IPS-18c (cell line): ENCODE measurements around the gene RPL13.
"Not testable (repeated sequence)": the region's sequence is repeated elsewhere in the genome, so short reads cannot be mapped to it uniquely, and the experiment has no call there.

ENCODE experiments used
- H3K4me3 ChIP-seq: 2 replicates; pipeline ENCODE4 v1.7.0; 2013; ENCODE audit warnings: low read depth, mild to moderate bottlenecking, low read length, moderate library complexity; ENCODE audit not compliant: insufficient read depth
- H3K9me3 ChIP-seq: one replicate; pipeline ENCODE4 v1.6.1; 2013; ENCODE audit warnings: mild to moderate bottlenecking, low read length, moderate library complexity; ENCODE audit not compliant: control insufficient read depth, insufficient read depth

Gene RPL13

DNA sequence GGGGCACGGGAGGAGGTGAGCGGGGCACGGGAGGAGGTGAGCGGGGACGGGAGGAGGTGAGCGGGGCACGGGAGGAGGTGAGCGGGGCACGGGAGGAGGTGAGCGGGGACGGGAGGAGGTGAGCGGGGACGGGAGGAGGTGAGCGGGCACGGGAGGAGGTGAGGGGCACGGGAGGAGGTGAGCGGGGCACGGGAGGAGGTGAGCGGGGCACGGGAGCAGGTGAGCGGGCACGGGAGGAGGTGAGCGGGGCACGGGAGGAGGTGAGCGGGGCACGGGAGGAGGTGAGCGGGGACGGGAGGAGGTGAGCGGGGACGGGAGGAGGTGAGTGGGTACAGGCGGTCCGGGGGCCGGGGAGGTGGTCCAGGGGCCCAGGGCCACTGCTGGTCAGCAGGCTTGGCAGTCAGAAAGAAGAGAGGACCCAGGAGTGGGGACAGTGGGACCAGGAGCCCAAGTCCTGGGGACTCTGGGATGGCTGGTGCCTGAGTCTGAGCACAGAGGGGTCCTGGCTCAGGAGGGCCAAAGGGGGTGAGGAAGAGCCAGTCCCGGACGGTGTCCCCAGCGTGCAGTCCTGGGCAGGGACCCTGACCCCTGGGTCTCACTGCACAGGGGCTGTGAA is 10.6 kb downstream of the RPL13 start:
- not testable (repeated sequence) for H3K9me3 ChIP-seq, H3K4me3 ChIP-seq

- Histone ChIP-seq H3K4me3 (no peak overlapping the region), H3K9me3 (no peaks in the 10 kb centered on the region)
These were observed 11.2 kb downstream of the RPL13 start for GRCh38 chr16:89571636-89572035.

DNA sequence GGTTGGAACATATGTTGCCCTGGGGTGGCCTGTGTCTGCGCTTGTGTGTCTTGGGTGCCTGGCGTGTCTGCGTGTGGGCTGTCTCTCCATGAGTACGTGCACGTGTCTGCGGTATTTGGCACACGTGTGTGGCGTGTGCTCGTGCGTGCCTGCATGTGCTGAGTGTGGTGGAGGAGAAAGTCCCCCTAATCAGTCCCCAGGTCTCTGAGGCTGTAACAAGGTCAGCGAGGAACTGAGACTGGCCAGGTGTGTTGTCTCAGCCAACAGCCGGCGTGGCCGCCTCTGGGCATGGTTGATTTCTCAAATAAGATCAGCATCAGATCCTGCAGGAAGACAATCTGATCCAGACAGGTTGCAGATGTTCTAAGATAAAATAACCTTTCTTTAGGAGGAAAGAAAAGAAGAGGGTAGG is 11.6 kb downstream of the RPL13 start:
- Histone ChIP-seq H3K4me3 (no peak overlapping the region), H3K9me3 (no peaks in the 10 kb centered on the region)

- Histone ChIP-seq H3K4me3 (no peak overlapping the region), H3K9me3 (no peaks in the 10 kb centered on the region)
These were observed 12.2 kb downstream of the RPL13 start for GRCh38 chr16:89572485-89573205.

DNA sequence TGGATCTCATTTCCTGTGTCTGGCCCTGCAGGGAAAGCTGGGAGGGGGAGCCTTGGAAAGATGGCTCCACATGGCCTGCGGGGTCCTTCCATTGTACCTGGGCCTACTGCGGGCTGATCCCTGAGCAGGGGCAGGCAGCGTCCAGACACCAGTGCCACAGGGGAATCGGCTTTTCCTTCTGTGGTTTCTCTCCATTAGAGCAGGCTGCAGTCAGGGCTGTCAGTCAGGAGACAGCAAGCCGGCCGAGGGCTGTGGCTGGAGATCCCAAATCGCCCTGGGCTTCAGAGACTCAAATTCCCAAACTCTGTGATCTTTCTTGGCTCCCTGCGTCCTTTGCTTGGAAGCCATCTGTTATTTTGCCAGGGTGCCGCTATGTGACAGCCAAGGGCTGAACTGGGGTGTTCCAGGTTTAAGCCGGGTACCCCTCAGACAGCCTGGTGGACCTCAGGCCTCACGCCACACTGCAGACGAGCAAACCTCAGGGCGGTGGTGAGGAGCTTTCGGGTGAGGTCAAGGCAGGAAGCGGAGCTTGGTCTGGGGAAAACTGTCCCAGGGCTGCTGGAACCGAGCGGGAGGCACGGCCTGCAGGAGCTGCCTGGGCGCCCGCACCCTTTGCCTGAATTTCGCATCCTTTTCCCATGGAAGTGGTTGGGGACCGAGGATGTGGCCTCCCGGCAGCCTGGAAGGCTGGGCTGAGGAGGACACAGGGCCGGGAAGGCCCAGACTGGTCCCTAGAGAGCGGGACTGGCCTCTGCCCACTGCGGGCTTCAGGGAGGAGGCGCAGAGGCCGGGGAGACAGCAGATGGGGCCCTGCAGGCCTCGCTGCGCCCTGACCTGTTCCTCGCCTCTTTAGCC is 13.6 kb downstream of the RPL13 start:
- H3K4me3 ChIP-seq, result peak overlapping the region; percentile 72
- H3K9me3 ChIP-seq, result no peaks in the 10 kb centered on the region

- Histone ChIP-seq H3K4me3 (peak overlapping the region; percentile 72), H3K9me3 (no peaks in the 10 kb centered on the region)
These were observed 14.3 kb downstream of the RPL13 start for GRCh38 chr16:89574681-89575246.

DNA sequence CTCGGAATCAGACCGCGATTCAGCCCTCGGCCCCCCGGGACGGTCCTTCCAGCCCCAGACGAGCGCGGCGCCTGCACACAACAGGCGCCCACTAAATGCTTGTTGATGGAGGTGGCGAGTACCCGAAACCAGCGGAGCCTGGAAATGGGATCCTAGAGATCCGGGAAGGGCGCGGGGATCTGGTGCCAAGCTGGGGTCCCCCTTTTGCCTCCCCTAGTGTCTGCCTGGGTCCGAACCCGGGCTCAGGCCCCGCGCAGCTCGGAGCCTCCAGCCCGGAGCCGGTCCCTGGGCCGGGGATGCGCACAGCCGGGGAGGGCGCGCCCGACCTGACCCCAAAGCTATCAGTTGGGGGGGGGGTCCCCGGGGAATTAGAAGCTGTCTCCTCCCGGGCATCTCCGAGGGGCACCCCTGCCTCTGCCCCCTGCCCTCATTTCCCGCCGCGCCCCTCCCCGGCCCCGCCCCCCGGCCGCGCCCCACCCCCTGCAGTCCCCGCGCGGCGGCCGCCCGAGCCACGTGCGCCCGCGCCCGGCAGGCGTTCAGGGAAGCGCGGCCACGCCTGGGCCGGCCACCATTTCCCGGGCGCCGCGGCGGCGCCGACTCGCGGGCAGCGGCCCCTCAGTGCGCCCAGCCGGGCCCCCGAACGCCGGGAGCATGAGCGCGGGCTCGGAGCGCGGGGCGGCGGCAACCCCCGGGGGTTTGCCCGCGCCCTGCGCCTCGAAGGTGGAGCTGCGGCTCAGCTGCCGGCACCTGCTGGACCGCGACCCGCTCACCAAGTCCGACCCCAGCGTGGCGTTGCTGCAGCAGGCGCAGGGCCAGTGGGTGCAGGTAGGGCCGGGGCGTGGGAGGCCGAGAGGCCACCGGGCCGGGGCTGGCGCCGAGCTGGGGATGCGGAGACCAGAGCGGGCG is 15.0 kb downstream of the RPL13 start, which contains the start of gene CPNE7:
CPNE7 (plus strand) TSS at position 512 of the 906 bp plus-strand sequence; CDS start at position 652, 140 bp downstream.
- Histone ChIP-seq H3K9me3 (no peaks in the 10 kb centered on the region), H3K4me3 (peak within 1 kb of the TSS; percentile 72)

GRCh38 chr16:89576153-89577054 is 15.9 kb downstream of the RPL13 start:
- H3K9me3 ChIP-seq, result no peaks in the 10 kb centered on the region
- peak overlapping the region; percentile 60 for H3K4me3 ChIP-seq

GRCh38 chr16:89577055-89577759 is 16.7 kb downstream of the RPL13 start:
- no peak overlapping the region; the same call in 1 of the 2 replicates for H3K4me3 ChIP-seq

GRCh38 chr16:89579351-89579750 is 18.9 kb downstream of the RPL13 start:
- no peak overlapping the region for H3K4me3 ChIP-seq
- H3K9me3 ChIP-seq, result no peaks in the 10 kb centered on the region

More at GRCh38 chr16:89577055-89577759, 16.7 kb downstream of the RPL13 start:
- no peaks in the 10 kb centered on the region for H3K9me3 ChIP-seq

DNA sequence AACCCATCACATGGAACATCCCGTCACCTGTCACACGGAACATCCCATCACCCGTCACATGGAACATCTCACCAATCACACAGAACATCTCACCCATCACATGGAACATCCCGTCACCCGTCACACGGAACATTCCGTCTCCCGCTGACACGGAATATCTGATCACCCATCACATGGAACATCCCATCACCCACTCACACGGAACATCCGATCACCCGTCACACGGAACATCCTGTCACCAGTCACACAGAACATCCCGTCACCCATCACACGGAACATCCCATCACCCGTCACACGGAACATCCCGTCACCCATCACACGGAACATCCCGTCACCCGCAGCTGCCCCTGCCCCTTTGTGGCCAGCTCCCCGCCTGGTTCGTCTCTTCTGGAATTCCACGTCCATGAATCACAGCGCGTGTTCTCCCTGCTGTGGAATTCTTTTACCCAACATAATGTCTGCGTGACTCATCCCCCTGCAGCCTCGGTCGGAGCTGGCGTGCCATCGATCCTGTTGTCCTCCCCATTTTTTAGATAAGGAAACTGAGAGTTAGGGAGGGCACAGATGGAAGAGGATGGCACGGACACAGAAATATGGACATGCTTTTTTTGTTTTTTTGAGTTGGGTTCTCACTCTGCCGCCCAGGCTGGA is 20.7 kb downstream of the RPL13 start:
- no peak overlapping the region for H3K4me3 ChIP-seq
- H3K9me3 ChIP-seq, result no peaks in the 10 kb centered on the region

- Histone ChIP-seq H3K9me3 (no peaks in the 10 kb centered on the region), H3K4me3 (no peak overlapping the region)
These were observed 21.5 kb downstream of the RPL13 start for GRCh38 chr16:89581861-89582563.

DNA sequence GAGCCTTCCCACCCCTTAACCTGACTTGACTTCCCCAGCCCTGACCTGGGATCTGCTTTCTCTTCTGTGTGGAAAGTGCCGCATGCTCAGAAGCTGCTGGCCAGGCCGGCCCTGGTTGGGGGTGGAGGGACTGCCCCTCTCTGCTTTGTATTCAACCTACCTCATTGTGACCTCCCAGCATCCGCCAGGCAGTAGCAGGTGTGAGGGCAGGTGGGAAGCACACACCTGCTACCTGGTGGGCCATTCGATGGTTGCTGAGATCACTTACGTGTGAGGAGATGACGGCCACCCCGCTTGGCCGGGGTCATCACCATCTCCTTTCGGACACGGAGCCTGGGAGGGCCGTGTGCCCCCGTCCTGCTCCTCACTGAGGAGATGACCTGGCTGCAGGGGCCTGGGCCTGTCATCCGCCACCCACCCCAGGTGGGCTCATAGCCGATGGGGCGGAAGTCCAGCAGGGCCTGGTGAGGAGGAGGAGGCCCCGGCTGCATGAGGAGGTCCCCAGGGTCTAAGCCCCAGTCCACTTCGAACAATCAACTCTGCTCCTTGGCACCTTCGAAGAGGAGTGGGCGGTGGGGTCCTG is 22.2 kb downstream of the RPL13 start:
- Histone ChIP-seq H3K4me3 (no peak overlapping the region), H3K9me3 (no peaks in the 10 kb centered on the region)
